ENCODE measurements around the gene IRF2. TPM values are rescaled to one million over a fixed set of nuclear protein-coding genes. Genes with fewer than 3 reads are reported as not detected.

Gene IRF2
- total RNA-seq, 1 donor from 2014 or later: 12.6 TPM

GRCh38 chr4:184499996-184500395 is 25.6 kb upstream of the IRF2 start:
- no peak for DNase-seq (ENCODE audit: low read depth, low spot score)
- Mint-ChIP-seq H3K4me1 (peaks cover 6% of the 10 kb centered on the region), H3K27me3 (ENCODE audit: low read depth) (no peaks in the 10 kb centered on the region), H3K9me3 (no peaks in the 10 kb centered on the region), H3K4me3 (no peak overlapping the region), H3K36me3 (ENCODE audit: low read depth) (no peaks in the 10 kb centered on the region), H3K27ac (ENCODE audit: unreplicated experiment) (no peak overlapping the region)
- no peak for TF ChIP-seq CTCF (conservative IDR thresholded peaks at IDR 0.05)

DNA sequence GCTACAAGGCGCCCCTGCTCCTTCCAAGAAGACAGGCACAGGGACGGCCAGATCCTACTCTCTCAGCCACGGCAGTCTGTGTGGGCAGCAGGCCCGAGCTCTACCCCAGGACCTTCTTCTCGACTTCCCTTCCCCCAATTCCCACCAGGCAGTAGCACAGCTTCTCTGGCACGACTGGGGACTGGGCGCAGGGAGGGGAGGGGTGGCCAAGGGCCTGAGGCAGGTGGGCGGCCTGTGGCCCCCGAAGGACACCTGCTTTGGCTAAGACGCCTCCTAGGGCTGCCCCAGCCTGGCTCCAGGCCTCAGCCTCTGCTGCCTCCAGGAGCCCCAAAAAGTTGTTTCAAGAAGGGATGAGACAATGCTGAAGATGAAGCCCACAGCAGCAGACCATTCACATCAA is 24.2 kb upstream of the IRF2 start:
- no peak overlapping the region for H3K27ac Mint-ChIP-seq (ENCODE audit: unreplicated experiment)
- no peak for DNase-seq (ENCODE audit: low read depth, low spot score)
- TF ChIP-seq CTCF (conservative IDR thresholded peaks at IDR 0.05): no peak
- H3K4me1 Mint-ChIP-seq: peaks cover 6% of the 10 kb centered on the region
- no peak overlapping the region for H3K4me3 Mint-ChIP-seq
- peaks cover 2% of the 10 kb centered on the region for H3K9me3 Mint-ChIP-seq
- H3K27me3 Mint-ChIP-seq (ENCODE audit: low read depth): no peaks in the 10 kb centered on the region
- peaks cover 3% of the 10 kb centered on the region for H3K36me3 Mint-ChIP-seq (ENCODE audit: low read depth)

DNA sequence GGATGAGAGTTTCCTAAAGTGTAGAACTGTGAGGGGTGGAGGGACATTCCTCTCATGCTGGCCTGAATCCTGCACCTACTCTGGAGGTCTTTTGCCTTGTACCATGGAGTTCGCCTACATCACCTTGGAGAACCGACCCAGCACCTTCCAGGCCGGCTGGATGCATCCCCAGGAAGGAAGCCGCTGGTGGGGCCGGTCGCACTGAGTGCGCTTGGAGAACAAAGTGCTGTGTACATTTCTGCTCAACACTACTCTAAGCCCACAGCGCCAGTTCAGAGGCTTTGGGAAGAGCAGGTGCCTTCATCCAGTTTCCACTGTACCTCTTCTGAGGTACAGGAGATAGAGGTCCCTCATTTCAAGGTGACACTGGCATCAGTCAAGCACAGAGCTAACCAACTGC is 15.4 kb upstream of the IRF2 start:
- DNase-seq (ENCODE audit: low read depth, low spot score): no peak
- no peaks in the 10 kb centered on the region for H3K4me1 Mint-ChIP-seq
- no peak overlapping the region for H3K27ac Mint-ChIP-seq (ENCODE audit: unreplicated experiment)
- H3K9me3 Mint-ChIP-seq: peaks cover 10% of the 10 kb centered on the region
- H3K4me3 Mint-ChIP-seq: no peak overlapping the region
- H3K27me3 Mint-ChIP-seq (ENCODE audit: low read depth): peaks cover 2% of the 10 kb centered on the region
- no peak for TF ChIP-seq CTCF (conservative IDR thresholded peaks at IDR 0.05)
- peaks cover 3% of the 10 kb centered on the region for H3K36me3 Mint-ChIP-seq (ENCODE audit: low read depth)

- H3K27ac Mint-ChIP-seq (ENCODE audit: unreplicated experiment): no peak overlapping the region
These were observed 13.2 kb upstream of the IRF2 start for GRCh38 chr4:184487503-184487902.

GRCh38 chr4:184485279-184485678 is 10.9 kb upstream of the IRF2 start:
- Mint-ChIP-seq H3K4me1 (no peaks in the 10 kb centered on the region), H3K27ac (ENCODE audit: unreplicated experiment) (no peak overlapping the region), H3K4me3 (no peak overlapping the region), H3K36me3 (ENCODE audit: low read depth) (no peaks in the 10 kb centered on the region), H3K27me3 (ENCODE audit: low read depth) (peaks cover 2% of the 10 kb centered on the region), H3K9me3 (peaks cover 7% of the 10 kb centered on the region)
- no peak for DNase-seq (ENCODE audit: low read depth, low spot score)
- TF ChIP-seq CTCF (conservative IDR thresholded peaks at IDR 0.05): no peak

More at GRCh38 chr4:184487503-184487902, 13.2 kb upstream of the IRF2 start:
- TF ChIP-seq CTCF (conservative IDR thresholded peaks at IDR 0.05): no peak
- H3K4me1 Mint-ChIP-seq: no peaks in the 10 kb centered on the region
- peaks cover 2% of the 10 kb centered on the region for H3K27me3 Mint-ChIP-seq (ENCODE audit: low read depth)
- DNase-seq (ENCODE audit: low read depth, low spot score): no peak
- peaks cover 9% of the 10 kb centered on the region for H3K9me3 Mint-ChIP-seq
- H3K36me3 Mint-ChIP-seq (ENCODE audit: low read depth): no peaks in the 10 kb centered on the region
- H3K4me3 Mint-ChIP-seq: no peak overlapping the region

- H3K27me3 Mint-ChIP-seq (ENCODE audit: low read depth): no peaks in the 10 kb centered on the region
- no peak overlapping the region for H3K4me3 Mint-ChIP-seq
- H3K36me3 Mint-ChIP-seq (ENCODE audit: low read depth): no peaks in the 10 kb centered on the region
- H3K4me1 Mint-ChIP-seq: peaks cover 29% of the 10 kb centered on the region
- no peak for DNase-seq (ENCODE audit: low read depth, low spot score)
- H3K27ac Mint-ChIP-seq (ENCODE audit: unreplicated experiment): no peak overlapping the region
- TF ChIP-seq CTCF (conservative IDR thresholded peaks at IDR 0.05): no peak
- H3K9me3 Mint-ChIP-seq: peaks cover 7% of the 10 kb centered on the region
These were observed 7.2 kb upstream of the IRF2 start for GRCh38 chr4:184481544-184481943.

Measured in neural crest cell (in vitro differentiated cells).